IPS-18c (cell line): ENCODE data around the gene PHACTR3.

Experiments
- H3K4me3 ChIP-seq: 2 replicates; pipeline ENCODE4 v1.7.0; 2013; ENCODE audit warnings: low read depth, mild to moderate bottlenecking, low read length, moderate library complexity; ENCODE audit not compliant: insufficient read depth
- H3K9me3 ChIP-seq: one replicate; pipeline ENCODE4 v1.6.1; 2013; ENCODE audit warnings: mild to moderate bottlenecking, low read length, moderate library complexity; ENCODE audit not compliant: control insufficient read depth, insufficient read depth

PHACTR3 gene

DNA sequence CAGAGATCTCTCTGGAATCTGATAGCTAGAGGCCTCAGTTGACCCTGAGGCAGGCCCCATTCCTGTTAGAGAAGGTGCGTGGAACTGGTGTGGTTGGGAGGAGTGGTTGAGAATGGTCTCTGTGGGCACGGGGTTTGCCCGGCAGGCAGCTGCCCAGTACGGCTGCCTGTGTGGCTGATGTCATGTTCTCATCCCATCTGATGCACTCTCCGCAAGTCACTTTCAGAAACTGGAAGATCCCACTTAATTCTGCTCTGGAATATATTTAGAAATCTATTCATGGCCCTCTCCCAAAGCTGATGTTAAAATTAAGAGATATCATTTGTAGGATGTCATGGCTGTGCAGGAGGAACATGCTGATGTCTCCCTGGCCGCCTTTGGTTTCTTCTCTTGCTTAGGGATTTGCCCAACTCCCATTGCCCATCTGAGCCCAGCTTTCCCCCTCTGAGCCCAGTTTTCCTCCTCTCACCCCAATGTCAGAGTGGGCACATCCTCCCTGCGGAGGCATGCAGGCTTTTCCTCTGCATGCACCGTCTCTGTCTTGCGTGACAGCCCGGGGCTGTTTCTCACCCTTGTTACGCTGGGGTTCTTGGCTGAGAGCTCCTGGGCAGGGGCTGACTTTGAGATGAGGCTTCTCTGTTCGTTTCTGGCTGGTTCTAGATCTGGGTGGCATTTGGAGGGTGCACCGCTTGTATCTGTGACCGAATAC is 21.0 kb downstream of the PHACTR3 start:
- H3K9me3 ChIP-seq = peaks cover 2% of the 10 kb centered on the region
- no peak overlapping the region for H3K4me3 ChIP-seq

DNA sequence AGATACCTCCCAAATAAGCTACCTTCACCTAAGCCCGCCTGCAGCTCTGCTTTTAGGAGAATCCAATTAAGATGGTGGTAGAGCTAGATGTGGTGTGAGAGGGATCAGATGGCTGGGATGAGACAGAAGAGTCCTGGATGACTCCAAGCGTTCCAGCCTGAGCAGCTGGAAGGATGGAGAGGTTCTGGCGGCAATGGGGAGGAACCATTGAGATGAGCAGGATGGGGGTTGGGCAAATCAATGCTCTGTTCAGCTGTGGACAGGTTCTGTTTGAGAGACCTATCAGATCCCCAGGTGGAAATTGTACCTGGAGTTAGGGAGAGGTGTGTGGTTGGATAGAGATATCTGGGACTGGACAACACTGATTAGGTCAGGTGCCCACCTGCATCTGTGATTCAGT is 23.0 kb downstream of the PHACTR3 start:
- H3K9me3 ChIP-seq = peaks cover 2% of the 10 kb centered on the region

DNA sequence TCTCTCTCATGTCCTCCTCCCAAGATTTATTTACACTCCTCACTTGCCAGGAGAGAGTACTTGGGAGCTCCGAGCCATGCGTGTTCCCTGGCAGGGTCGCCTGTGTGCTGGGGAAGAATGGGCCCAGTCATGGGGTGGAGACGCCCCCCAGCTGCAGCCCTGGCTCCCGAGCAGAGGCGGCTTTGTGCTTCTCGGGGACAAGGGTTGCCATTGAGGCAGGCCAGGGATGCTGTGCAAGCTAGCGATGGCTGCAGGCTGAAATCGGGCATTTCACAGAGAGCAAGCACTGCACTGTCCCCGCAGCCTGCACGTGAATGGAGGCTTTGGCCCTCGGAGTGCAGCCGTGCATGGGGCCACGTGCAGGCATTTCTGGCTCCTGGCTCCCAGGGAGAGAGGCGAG is 23.8 kb downstream of the PHACTR3 start:
- Histone ChIP-seq H3K4me3 (no peak overlapping the region), H3K9me3 (peaks cover 2% of the 10 kb centered on the region)

More for the DNA sequence above, 23.0 kb downstream of the PHACTR3 start:
- no peak overlapping the region for H3K4me3 ChIP-seq

DNA sequence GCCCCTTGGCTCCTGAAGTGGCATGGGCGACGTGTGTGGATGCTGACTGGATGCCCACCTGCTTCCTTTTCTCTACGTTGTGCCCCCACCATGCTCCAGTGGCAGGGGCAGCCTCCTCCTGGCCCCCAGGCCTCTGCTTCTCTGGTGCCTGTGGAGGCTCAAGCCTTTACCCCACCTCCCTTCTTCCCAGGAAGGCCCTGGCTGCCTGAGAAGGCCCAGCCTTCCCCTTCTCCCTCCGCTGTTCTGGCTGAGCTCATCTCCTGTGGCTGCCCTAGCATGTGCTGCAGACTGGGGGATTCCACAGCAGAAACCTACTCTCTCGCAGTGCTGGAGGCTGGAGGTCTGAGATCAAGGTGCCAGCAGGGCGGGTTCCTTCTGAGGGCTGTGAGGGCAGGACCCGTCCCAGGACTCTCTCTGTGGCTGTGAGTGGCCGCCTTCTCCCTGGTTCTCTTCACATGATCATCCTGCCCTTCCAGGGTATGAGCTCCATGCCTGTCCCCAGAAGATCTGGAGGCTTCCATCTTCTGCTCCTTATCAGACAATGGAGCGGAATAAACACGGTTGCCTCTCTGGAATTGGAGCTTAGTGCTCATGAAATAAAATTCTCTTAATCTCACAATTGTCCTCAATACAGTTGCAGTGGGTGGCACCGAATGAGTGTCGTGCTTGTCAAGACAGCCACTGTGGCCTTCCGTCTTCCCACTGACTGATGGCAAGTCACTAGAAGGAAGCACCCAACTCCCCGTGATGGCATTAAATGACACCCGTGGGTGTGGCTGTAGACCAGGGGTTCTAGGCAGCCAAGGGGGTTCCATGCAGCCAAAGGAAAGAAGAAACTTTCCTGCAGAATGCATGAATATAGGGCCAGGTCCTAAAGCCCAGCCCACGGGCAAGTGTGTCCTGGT is 25.1 kb downstream of the PHACTR3 start:
- H3K9me3 ChIP-seq = peaks cover 2% of the 10 kb centered on the region

DNA sequence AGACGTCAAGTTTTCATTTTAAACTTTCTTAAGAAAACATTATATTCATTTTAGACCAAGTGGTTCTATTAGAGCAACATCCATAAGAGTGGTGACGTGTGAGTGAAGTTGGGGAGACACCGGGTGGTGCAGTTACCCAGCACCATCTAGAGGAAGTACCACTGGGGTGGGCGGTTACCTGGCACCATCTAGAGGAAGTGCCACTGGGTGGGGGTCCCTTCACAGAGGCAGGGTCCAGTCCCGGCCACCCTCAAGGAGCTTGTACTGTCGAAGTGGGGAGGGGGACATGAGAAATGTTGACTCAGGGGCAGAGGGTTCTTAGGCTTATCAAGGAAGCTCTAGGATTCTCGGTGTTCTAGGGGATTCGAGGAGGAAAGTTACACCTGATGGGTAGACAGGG is 26.2 kb downstream of the PHACTR3 start:
- Histone ChIP-seq H3K4me3 (no peak overlapping the region), H3K9me3 (peaks cover 2% of the 10 kb centered on the region)

More for the DNA sequence above, 25.1 kb downstream of the PHACTR3 start:
- no peak overlapping the region for H3K4me3 ChIP-seq

DNA sequence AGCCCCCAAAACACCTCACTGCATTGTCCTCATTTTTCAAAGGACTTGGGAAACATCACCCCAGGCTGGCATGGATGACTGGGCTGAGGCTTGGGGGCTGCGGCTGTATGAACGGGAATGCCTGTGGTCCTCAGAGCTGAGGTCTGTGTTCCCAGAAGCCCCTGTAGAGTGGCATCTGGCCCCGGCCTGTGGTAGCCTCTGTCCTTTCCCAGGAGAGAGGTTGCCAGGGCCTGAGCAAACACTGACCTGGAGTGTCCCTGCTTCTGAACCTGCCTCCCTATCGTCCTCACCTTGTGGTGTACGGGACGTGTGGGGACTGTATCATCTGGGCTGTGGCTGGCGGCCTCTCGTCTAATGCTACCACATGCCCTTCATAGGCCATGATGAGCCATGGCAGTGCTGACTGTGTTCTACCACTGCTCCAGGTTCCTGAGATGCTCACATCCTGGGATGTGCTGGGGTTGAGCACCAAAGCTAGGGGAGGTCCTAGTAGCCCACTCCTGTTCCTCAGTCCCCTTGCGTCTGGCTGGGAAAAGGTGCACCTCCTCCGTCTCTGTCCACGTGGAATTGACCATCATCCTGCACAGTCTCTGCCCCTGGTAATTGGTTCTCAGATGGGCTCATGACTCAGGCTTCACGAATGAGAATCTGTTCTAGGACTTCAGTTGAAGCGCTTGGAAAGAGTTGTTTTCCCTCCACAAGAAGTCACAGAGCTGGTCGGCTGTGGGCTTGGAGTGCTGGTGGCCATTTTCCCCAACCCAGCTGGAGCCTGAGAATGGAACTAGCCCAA is 27.6 kb downstream of the PHACTR3 start:
- Histone ChIP-seq H3K9me3 (peaks cover 2% of the 10 kb centered on the region), H3K4me3 (no peak overlapping the region)

DNA sequence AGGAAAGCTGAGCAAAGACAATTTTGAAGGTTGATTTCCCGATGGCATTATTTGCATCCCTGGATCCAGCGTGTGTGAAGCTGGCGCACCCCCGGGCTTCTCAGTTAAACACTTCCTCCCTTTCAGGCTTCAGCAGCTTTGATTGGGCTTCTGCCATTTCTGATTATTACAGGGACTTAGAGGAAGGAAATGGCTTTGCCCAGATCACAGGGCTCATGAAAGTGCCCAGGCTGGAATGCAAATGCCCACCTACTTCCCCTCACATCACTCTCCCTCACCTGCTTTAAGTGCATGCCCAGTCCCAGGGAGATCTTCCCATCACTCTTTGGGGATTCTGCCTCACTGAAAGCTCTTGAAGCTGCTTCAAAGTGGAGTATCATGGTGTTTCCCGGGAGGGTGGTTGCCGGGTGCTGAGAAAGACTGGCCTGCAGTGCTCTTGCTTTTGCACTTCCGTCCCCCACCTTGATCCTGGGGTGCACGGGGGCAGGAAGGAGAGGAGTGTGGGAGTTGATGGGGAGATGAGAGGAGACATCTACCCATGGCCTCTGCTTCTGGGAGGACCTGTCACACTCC is 28.3 kb downstream of the PHACTR3 start:
- H3K4me3 ChIP-seq = no peak overlapping the region
- H3K9me3 ChIP-seq = peaks cover 2% of the 10 kb centered on the region

DNA sequence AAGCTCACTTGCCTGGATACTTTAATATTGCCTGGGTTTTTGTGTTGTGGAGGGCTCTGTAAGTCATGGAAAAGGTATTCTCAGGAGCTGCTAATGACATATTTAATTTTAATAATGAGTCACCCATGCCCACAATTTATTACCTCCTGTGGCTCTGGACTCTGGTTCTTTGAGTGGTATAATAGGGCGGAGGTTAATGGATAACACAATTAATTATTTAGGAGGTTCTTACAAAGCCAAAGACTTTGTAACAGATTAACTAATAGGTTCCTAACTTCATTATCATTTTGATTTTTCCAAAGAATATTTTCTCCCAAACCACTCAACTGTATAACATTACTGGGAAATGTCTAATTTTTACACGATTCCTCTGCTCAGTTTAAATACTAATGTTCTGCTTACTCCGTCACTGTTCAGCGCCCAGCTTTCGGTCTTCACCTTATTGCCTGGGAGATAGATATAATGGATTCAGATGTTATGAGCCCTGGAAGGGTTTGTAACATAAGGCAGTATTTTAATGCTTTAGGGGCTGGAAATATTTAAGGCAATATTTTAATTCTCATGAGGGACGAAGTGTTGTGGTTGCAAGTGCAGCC is 29.4 kb downstream of the PHACTR3 start:
- H3K9me3 ChIP-seq = peaks cover 2% of the 10 kb centered on the region
- H3K4me3 ChIP-seq = no peak overlapping the region

DNA sequence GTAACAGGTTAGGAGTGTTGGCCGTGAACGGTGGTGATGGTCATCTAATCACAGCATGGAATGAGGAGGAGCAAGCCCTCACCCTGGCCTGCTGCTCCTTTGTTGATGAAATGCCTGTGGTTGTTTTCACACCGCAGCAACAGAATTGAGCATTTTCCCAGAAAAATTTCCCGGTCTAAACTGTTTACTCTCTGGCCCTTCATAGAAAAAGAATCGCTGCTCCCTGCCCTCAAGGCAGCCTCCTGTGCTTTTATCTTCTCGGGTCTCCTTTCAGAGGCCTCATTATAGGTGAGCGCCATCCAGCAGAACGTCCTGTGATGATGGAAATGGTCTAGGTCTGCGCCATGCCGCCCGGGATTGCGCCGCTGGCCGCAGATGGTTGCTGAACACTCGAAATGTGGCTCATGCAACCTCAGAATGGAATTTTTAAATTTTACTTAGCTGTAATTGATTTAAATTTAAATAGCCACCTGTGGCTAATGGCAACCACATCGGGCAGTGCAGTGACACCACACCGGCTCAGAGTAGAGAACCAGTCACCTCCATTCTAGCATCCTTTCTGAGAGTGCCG is 30.2 kb downstream of the PHACTR3 start:
- H3K9me3 ChIP-seq = peaks cover 2% of the 10 kb centered on the region
- H3K4me3 ChIP-seq = no peak overlapping the region

DNA sequence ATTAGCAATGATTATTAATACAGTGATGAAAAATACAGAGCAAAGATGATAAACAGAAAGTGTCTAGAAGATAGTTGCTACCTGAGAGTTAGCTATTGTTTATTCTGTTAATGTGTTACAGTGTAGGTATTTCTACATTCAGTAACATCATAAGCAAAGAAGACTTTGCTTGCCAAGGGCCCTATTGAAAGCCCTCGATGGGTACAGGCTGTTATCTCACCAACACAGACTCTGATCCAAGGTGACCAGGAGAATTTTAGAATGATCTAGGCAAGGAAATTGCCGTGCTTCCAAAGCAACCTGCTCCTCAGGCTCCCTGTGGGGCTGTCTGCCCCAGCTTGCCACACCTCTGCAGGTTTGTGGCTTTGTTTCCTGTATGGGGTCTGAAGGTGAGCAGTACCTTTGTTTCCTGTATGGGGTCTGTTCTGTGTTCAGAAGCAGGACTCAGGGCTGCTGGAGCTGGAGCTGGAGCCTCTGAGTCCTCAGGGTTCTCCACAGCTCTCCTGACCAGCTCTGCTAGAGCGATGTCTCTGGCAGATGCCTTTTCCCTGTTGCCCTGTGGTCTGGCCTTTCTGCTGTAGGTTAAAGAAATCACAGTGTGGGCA is 32.5 kb downstream of the PHACTR3 start:
- H3K9me3 ChIP-seq = no peaks in the 10 kb centered on the region
- H3K4me3 ChIP-seq = no peak overlapping the region

DNA sequence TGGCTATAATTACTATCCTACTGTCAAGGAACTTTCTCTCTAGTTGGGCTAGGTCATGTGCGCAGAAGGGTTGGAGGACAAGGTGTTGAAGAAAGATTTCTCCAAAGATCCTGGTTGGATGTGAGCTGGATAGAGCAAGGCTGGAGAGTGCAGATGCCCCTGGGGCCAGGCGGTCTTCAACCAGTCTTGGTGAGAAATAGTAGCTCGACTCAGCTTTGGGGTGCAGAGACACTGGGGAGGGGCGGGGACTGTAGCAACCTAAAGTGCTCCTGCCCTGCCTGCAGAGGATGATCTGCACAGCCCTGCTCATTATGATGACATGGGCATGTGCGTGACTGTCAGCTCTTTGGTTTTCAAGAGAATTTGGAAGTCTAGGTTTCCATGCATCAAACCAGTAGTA is 35.9 kb downstream of the PHACTR3 start:
- H3K9me3 ChIP-seq = no peaks in the 10 kb centered on the region
- H3K4me3 ChIP-seq = no peak overlapping the region

DNA sequence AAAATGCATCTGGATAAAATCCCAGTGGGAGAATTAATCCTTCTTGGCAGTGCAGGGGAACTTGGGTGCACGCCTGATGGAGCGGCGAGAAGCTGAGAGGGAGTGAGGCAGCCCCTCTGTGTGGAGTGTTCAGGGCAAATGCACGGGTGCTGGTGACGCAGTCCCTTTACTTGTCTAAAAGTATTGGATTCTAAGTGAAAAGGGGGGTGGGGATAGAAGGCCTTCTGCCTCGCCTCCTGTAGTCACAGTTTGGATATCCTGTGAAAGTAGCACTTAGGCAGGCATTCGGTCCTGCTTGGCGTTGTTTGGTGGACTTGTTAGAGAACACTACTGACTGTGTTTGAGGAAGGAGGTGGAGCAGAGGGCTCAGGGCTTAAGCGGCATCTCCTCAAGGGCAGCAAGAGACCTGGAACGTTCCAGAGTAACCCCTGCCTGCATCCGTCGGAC is 39.3 kb downstream of the PHACTR3 start:
- Histone ChIP-seq H3K9me3 (peaks cover 2% of the 10 kb centered on the region), H3K4me3 (no peak overlapping the region)

DNA sequence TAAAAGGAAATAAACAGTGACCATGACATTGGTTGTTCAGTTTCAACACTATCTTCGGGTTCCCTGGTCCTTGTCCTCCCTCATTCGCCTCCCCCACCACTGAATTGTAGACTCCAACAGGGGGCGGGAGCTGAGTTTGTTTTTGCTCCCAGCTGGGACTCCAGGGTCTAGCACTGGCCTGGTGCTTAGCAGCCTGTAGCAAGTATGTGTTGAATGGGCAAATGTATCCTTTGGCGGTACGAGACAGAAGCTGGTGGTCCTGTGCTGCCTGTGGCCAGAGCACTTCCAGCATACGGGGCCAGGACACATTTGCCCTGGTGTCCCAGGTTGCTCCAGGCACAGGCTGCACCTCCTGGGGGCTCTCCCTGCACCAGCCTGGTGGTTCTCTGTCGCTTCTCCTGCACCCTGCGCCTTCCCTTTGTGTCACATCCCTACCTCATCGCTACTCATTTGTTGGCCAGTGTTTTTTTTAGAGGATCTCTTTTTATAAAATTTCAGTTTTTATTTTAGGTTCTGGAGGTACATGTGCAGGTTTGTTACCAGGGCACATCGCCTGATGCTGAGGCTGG is 40.1 kb downstream of the PHACTR3 start:
- Histone ChIP-seq H3K9me3 (peaks cover 2% of the 10 kb centered on the region), H3K4me3 (no peak overlapping the region)

DNA sequence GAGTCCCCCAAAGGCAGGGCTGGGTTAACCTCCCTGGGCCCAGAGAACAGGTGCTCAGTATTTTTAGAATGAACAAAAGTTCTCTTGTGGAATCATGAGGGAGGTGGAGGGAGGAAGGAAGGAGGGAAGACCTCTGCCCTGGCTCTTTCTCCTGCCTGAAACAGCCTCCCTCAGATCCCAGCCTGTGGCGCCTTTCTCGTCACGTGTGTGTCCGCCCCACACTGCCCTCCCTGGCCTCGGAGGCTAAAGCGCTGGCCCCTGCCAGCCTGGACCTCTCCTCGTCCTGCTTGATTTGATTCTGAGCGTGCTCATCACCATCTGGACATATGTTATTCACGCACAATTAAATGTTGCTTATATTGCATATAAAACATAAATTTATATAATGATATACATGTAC is 40.9 kb downstream of the PHACTR3 start:
- H3K4me3 ChIP-seq = no peak overlapping the region
- H3K9me3 ChIP-seq = peaks cover 2% of the 10 kb centered on the region

DNA sequence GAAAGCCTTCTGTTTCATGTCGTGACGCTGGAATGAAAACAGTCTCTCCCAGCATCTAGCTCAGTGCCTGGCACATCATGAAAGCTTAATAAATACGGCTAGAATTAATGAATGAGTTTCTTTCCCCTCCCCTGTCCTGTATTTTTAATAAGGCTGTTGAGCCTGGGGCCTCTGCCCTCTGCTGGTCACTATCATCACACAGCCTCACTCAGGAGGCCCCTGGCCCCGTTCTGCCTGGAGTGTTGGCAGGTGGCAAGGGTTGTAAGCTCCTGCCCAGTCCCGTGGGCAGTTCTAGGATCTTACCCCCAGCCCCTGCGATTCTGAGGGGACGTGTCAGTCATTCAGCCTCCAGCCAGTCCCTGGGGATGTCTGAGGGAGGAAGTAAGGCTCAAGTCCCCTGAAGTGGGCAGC is 41.4 kb downstream of the PHACTR3 start:
- H3K9me3 ChIP-seq = peaks cover 2% of the 10 kb centered on the region
- H3K4me3 ChIP-seq = no peak overlapping the region

DNA sequence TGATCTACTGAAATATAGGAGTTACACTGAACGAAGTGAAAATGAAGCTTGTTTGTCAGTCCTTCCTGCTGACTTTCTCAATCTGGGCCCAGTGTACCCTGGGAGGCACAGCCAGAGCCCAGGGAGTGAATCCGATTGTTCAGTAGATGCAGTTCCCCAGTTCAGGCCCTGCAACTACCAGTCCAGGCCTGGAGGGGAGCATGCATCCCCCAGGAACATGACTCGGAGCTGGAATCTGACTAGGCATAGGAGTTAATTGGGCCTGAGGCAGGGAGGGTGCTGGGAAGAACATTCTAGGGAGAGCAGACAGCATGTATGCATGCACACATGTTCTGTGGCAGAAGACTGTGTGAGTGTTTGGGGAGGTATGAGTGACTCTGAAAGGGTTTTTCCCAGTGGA is 42.1 kb downstream of the PHACTR3 start:
- H3K4me3 ChIP-seq = no peak overlapping the region
- peaks cover 2% of the 10 kb centered on the region for H3K9me3 ChIP-seq
